ENCODE measurements around the gene MRLN. TPM values are rescaled to one million over a fixed set of nuclear protein-coding genes. Genes with fewer than 3 reads are reported as not detected.

MRLN gene
- not detected in 2 replicates for total RNA-seq

DNA sequence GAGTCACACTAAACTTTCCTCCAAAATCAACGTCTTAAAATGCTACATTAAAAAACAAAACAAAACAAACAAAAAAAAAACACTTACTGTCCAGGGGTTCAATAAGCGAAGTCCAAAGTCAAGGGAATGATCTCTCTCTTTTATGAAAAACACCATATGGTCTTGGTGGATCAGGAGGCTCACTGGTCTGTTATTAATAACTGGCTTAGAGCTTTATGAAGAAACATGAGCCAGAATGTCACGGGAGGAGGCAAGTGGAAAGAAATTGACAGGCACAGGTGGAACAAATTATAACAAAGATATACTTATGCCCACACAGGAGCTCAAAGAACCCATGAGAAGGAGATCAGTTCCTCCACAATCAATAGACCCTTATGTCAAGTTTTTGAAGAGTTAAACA is at the start of gene MRLN:
Gene MRLN (minus strand): TSS at position 189 of the 400 bp plus-strand sequence.

DNA sequence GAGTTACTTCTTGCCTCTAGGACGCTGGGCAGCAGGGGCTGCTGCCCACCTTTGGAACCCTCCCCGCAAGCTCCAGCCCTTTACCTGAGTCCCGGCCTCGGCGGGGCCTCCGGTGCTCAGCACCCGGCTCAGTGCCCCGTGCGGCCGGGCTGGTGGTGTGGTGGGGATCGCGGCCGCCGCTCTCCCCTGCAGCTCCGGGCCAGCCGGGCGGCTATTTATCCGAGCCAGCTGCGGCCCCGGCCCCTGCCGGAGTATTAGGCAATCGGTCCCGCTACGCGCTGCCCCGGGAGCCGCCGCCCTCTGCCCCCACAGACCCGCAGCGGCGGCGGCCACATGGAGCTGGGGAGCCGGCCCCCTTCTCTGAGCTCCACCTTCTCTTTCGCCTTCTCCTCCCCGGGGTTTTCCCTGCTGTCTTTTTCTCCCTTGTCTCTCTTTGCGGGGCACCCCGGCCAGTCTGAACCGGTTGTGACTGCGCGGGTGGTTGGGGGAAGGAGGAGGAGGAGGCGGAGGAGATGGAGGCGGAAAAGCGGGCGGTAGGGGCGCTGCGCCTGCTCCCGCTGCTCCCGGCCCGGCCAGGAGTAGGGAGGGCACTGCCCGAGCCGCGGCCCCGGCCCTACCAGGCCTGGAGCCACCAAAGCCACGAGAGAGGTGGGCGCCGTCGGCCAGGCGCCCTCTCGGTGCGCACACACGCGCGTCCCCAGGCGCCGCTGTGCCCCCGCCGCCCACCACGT is 43.7 kb downstream of the MRLN start, which contains the start of gene SLC16A9:
Gene SLC16A9 (minus strand): TSS at position 456 of the 731 bp plus-strand sequence. CDS start 25,559 bp downstream, outside the sequence.

Other genes with a start within 250 kb of the MRLN start
- gene SLC16A9, start 43.6 kb downstream of the MRLN start, total RNA-seq: 0.91 and 1.7 TPM in 2 replicates
- gene CCDC6, start 153.1 kb upstream of the MRLN start, total RNA-seq: 32.6 and 36.7 TPM in 2 replicates

All from epithelial cell of alveolus of lung (primary cell).